HG02588 (cell line): ENCODE measurements around the gene TPRKB.
"Not testable (repeated sequence)": the region's sequence is repeated elsewhere in the genome, so short reads cannot be mapped to it uniquely, and the experiment has no call there.

ENCODE experiments used
- ATAC-seq: cut with Tn5 transposase; IDR thresholded peaks from one replicate; pipeline ENCODE4 v1.9.1; 2021; ENCODE audit warnings: mild to moderate bottlenecking, moderate library complexity; ENCODE audit not compliant: unreplicated experiment

The TPRKB gene

GRCh38 chr2:73740767-73741166, 3.6 kb upstream of the TPRKB start:
- ATAC-seq, result no peak

GRCh38 chr2:73739101-73739500, 2.0 kb upstream of the TPRKB start:
- no peak for ATAC-seq

GRCh38 chr2:73736378-73736777, 767 bp downstream of the TPRKB start:
- ATAC-seq, result no peak

GRCh38 chr2:73730810-73731209, 6.3 kb downstream of the TPRKB start:
- ATAC-seq, result no peak

- no peak for ATAC-seq
Measured at GRCh38 chr2:73728711-73729110, 8.4 kb downstream of the TPRKB start.

GRCh38 chr2:73728043-73728442, 9.1 kb downstream of the TPRKB start:
- ATAC-seq, result no peak

- ATAC-seq, result not testable (repeated sequence)
Measured at GRCh38 chr2:73726657-73727056, 10.5 kb downstream of the TPRKB start.

- no peak for ATAC-seq
Measured at GRCh38 chr2:73718851-73719621, 18.1 kb downstream of the TPRKB start.

GRCh38 chr2:73718421-73718820, 18.7 kb downstream of the TPRKB start:
- no peak for ATAC-seq

- ATAC-seq, result not testable (repeated sequence)
Measured at GRCh38 chr2:73717695-73718094, 19.4 kb downstream of the TPRKB start.

GRCh38 chr2:73717251-73717606, 19.9 kb downstream of the TPRKB start:
- ATAC-seq, result no peak

- no peak for ATAC-seq
Measured at GRCh38 chr2:73716543-73717250, 20.4 kb downstream of the TPRKB start.

GRCh38 chr2:73714091-73714490, 23.1 kb downstream of the TPRKB start:
- ATAC-seq, result no peak

GRCh38 chr2:73708527-73708926, 28.6 kb downstream of the TPRKB start:
- ATAC-seq, result no peak

- no peak for ATAC-seq
Measured at GRCh38 chr2:73707636-73708035, 29.5 kb downstream of the TPRKB start.

- ATAC-seq, result no peak
Measured at GRCh38 chr2:73707058-73707457, 30.1 kb downstream of the TPRKB start.

- ATAC-seq, result no peak
Measured at GRCh38 chr2:73705091-73705490, 32.1 kb downstream of the TPRKB start.

GRCh38 chr2:73704285-73704684, 32.9 kb downstream of the TPRKB start:
- ATAC-seq, result no peak

GRCh38 chr2:73703675-73704074, 33.5 kb downstream of the TPRKB start:
- ATAC-seq, result no peak

- ATAC-seq, result not testable (repeated sequence)
Measured at GRCh38 chr2:73702852-73703493, 34.2 kb downstream of the TPRKB start.

GRCh38 chr2:73701968-73702665, 35.0 kb downstream of the TPRKB start:
- no peak for ATAC-seq

GRCh38 chr2:73701448-73701765, 35.7 kb downstream of the TPRKB start:
- not testable (repeated sequence) for ATAC-seq
